H4 (cell line): Measurements from ENCODE around the gene BRINP2. TPM values are rescaled to one million over a fixed set of nuclear protein-coding genes. Genes with fewer than 3 reads are reported as not detected.

Source experiments
- DNase-seq: peaks from one replicate; pipeline ENCODE4 v3.0.0-alpha.2; 2015; ENCODE audit warnings: low spot score
- total RNA-seq: library from RNA; depleted of rRNA; stranded (reverse); fragments of >200 nt; shearing (Covaris generic); gene quantifications from 2 replicates; pipeline ENCODE4 v1.2.3, GENCODE V29; 2014; rRNA removed

The BRINP2 gene
- 0.21 and 0.39 TPM in 2 replicates for total RNA-seq

- peak; percentile 31 for DNase-seq
Measured at GRCh38 chr1:177170756-177171535, at the start of gene BRINP2. BRINP2 (plus strand) TSS chr1:177170958; CDS start chr1:177229877, 58,919 bp downstream.

- DNase-seq: no peak
Measured at GRCh38 chr1:177122461-177123251, 48.1 kb upstream of the BRINP2 start.

- DNase-seq: no peak
Measured at GRCh38 chr1:177124577-177125278, 46.0 kb upstream of the BRINP2 start.

GRCh38 chr1:177126267-177126666 lies 44.5 kb upstream of the BRINP2 start:
- no peak for DNase-seq

- DNase-seq: no peak
Measured at GRCh38 chr1:177128665-177129281, 42.0 kb upstream of the BRINP2 start.

- DNase-seq: no peak
Measured at GRCh38 chr1:177130451-177130945, 40.3 kb upstream of the BRINP2 start.

GRCh38 chr1:177131723-177132122 lies 39.0 kb upstream of the BRINP2 start:
- DNase-seq: no peak

GRCh38 chr1:177132141-177132540 lies 38.6 kb upstream of the BRINP2 start:
- no peak for DNase-seq

- no peak for DNase-seq
Measured at GRCh38 chr1:177133977-177134538, 36.7 kb upstream of the BRINP2 start.

- DNase-seq: no peak
Measured at GRCh38 chr1:177135250-177135649, 35.5 kb upstream of the BRINP2 start.

- DNase-seq: no peak
Measured at GRCh38 chr1:177137814-177138213, 32.9 kb upstream of the BRINP2 start.

- no peak for DNase-seq
Measured at GRCh38 chr1:177138347-177138746, 32.4 kb upstream of the BRINP2 start.

- DNase-seq: no peak
Measured at GRCh38 chr1:177142010-177142409, 28.7 kb upstream of the BRINP2 start.

GRCh38 chr1:177142791-177143271 lies 27.9 kb upstream of the BRINP2 start:
- no peak for DNase-seq

- DNase-seq: no peak
Measured at GRCh38 chr1:177145106-177146070, 25.4 kb upstream of the BRINP2 start.

- no peak for DNase-seq
Measured at GRCh38 chr1:177146499-177146898, 24.3 kb upstream of the BRINP2 start.

GRCh38 chr1:177162243-177162642 lies 8.5 kb upstream of the BRINP2 start:
- DNase-seq: no peak

GRCh38 chr1:177163844-177164379 lies 6.8 kb upstream of the BRINP2 start:
- no peak for DNase-seq

- no peak for DNase-seq
Measured at GRCh38 chr1:177164380-177165068, 6.2 kb upstream of the BRINP2 start, which contains the start of gene ASTN1. ASTN1 (minus strand) TSS chr1:177164712; CDS start chr1:177164676, 36 bp downstream.
